Adipocyte (in vitro differentiated cells): Measurements from ENCODE around the gene NBAS.
A peak's percentile ranks its signal among the peaks of the same experiment; 100 is the strongest.

Source experiments
- DNase-seq: peaks from one replicate; pipeline ENCODE4 v3.0.0-alpha.2; 2015; ENCODE audit warnings: low read depth
- H3K27me3 ChIP-seq: replicated peaks from 2 replicates; pipeline ENCODE4 v1.7.0; 2013; ENCODE audit warnings: mild to moderate bottlenecking, low read length, moderate library complexity; ENCODE audit not compliant: control insufficient read depth, insufficient read depth
- H3K36me3 ChIP-seq: 2 replicates; pipeline ENCODE4 v1.7.0; 2013; ENCODE audit warnings: low read length, mild to moderate bottlenecking, moderate library complexity; ENCODE audit not compliant: control insufficient read depth, insufficient read depth, severe bottlenecking
- H3K4me1 ChIP-seq: 2 replicates; pipeline ENCODE4 v1.7.0; 2013; ENCODE audit warnings: mild to moderate bottlenecking, low read length, moderate library complexity; ENCODE audit not compliant: control insufficient read depth, insufficient read depth
- H3K4me3 ChIP-seq: 2 replicates; pipeline ENCODE4 v1.7.0; 2013; ENCODE audit warnings: mild to moderate bottlenecking, low read length, moderate library complexity
- H3K9ac ChIP-seq: 2 replicates; pipeline ENCODE4 v1.7.0; 2013; ENCODE audit warnings: mild to moderate bottlenecking, low read length, moderate library complexity
- H3K9me3 ChIP-seq: 2 replicates; pipeline ENCODE4 v1.7.0; 2013; ENCODE audit warnings: mild to moderate bottlenecking, low read length, moderate library complexity; ENCODE audit not compliant: control insufficient read depth

The NBAS gene

DNA sequence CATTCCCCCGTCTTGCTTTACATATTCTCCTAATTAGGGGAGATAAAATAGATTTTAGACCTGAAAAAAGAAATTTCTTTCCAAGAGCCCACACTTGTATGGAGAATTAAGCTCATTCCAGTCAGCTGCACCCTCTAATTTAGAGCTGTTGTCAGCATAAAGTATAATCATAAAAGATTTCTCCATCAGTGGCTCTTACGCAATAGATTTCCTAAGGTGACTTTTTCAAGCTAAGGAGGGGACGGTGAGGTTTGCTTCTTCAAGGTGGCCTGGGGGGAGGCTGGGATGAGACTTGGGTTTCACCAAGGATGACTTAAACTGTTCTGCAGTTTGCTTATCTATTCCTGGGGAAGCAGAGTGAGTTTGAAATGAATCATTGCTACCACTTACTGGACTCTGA, 426.2 kb downstream of the NBAS start:
- Histone ChIP-seq H3K4me1 (no peaks in the 10 kb centered on the region), H3K9ac (no peak overlapping the region), H3K4me3 (no peak overlapping the region), H3K36me3 (no peaks in the 10 kb centered on the region), H3K27me3 (no peaks in the 10 kb centered on the region), H3K9me3 (peaks cover 6% of the 10 kb centered on the region)
- DNase-seq, result peak; percentile 5

GRCh38 chr2:15133461-15133860, 427.7 kb downstream of the NBAS start:
- no peak overlapping the region for H3K9ac ChIP-seq
- H3K9me3 ChIP-seq, result no peaks in the 10 kb centered on the region
- H3K36me3 ChIP-seq, result no peaks in the 10 kb centered on the region
- no peak for DNase-seq
- no peaks in the 10 kb centered on the region for H3K27me3 ChIP-seq
- H3K4me3 ChIP-seq, result no peak overlapping the region
- no peaks in the 10 kb centered on the region for H3K4me1 ChIP-seq

DNA sequence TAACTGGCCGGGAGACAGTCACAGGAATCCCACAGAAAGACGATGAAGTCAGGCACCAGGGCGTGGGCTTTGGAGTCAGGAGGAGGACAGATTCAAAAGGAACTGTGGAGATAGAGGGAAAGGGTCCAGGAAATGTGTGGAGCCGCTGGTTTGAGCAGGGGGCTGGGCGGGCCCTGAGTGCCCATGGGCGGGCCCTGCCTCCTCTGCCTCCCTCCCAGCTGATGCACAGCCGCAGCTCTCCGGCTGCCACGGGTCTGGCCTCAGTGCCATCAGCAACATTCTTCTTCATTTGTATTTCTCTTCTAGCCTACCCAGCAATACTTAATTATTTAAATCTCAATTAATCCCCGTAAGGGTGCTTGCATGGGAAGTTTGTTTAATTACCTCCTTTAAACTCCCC, 432.3 kb downstream of the NBAS start:
- H3K9me3 ChIP-seq, result peaks cover 3% of the 10 kb centered on the region

DNA sequence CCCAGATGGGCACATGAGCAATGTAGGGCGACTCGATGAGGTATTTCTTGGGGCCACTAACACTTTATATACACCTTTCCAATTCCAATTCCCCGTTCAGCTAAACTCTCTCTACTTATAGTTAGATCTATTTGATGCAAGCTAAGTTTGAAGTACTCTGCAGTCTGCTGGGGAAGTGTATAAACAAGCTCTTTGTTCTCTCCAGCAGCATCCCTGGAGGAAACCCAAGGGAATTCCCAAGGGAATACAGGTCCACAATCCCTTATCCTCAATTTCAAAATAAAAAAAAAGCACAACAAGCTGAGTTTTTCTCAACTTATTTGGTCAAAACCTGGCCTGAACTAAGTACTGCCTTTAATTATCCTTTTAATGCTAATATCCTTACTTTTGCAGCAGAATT, 433.3 kb downstream of the NBAS start:
- Histone ChIP-seq H3K36me3 (no peaks in the 10 kb centered on the region), H3K4me3 (no peak overlapping the region), H3K27me3 (no peaks in the 10 kb centered on the region), H3K9me3 (peaks cover 3% of the 10 kb centered on the region), H3K4me1 (peaks cover 4% of the 10 kb centered on the region), H3K9ac (no peak overlapping the region)
- DNase-seq, result no peak

More for the DNA sequence above, 432.3 kb downstream of the NBAS start:
- Histone ChIP-seq H3K36me3 (no peaks in the 10 kb centered on the region), H3K4me3 (no peak overlapping the region), H3K9ac (no peak overlapping the region), H3K27me3 (no peaks in the 10 kb centered on the region), H3K4me1 (no peaks in the 10 kb centered on the region)
- DNase-seq, result no peak

DNA sequence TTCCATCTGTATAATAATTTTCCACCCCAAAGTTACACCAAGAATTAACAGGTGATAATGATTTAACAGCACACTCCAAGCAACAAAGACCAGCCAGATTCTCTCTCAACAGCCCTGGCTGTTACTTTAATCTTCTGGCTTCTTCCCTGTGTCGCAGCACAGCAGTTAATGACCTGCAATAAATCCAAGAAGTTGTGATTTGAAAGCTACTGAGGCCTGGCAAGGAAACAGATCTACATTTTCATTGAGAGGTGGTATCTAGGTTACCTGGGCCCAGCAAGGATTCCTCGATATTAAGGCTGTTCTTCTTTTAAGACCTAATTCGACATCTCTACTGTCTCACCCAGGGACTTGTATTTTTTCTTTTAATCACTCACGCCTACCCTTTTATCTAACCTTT, 433.8 kb downstream of the NBAS start:
- no peak overlapping the region for H3K9ac ChIP-seq
- H3K9me3 ChIP-seq, result peaks cover 3% of the 10 kb centered on the region
- no peak for DNase-seq
- no peaks in the 10 kb centered on the region for H3K27me3 ChIP-seq
- H3K36me3 ChIP-seq, result no peaks in the 10 kb centered on the region
- peaks cover 6% of the 10 kb centered on the region for H3K4me1 ChIP-seq
- no peak overlapping the region for H3K4me3 ChIP-seq

GRCh38 chr2:15126373-15126772, 434.8 kb downstream of the NBAS start:
- Histone ChIP-seq H3K36me3 (no peaks in the 10 kb centered on the region), H3K9ac (no peak overlapping the region), H3K4me1 (peaks cover 6% of the 10 kb centered on the region), H3K9me3 (peaks cover 3% of the 10 kb centered on the region), H3K27me3 (no peaks in the 10 kb centered on the region), H3K4me3 (no peak overlapping the region)
- DNase-seq, result no peak

GRCh38 chr2:15122915-15123314, 438.2 kb downstream of the NBAS start:
- H3K9me3 ChIP-seq, result peaks cover 3% of the 10 kb centered on the region
- DNase-seq, result peak; percentile 48
- no peak overlapping the region for H3K9ac ChIP-seq
- H3K36me3 ChIP-seq, result no peaks in the 10 kb centered on the region
- no peaks in the 10 kb centered on the region for H3K27me3 ChIP-seq
- H3K4me1 ChIP-seq, result peaks cover 6% of the 10 kb centered on the region
- no peak overlapping the region for H3K4me3 ChIP-seq

GRCh38 chr2:15120631-15121030, 440.5 kb downstream of the NBAS start:
- no peak for DNase-seq
- Histone ChIP-seq H3K36me3 (no peaks in the 10 kb centered on the region), H3K4me1 (peaks cover 6% of the 10 kb centered on the region)

GRCh38 chr2:15119722-15120175, 441.4 kb downstream of the NBAS start:
- no peaks in the 10 kb centered on the region for H3K27me3 ChIP-seq
- H3K9ac ChIP-seq, result no peak overlapping the region
- peaks cover 4% of the 10 kb centered on the region for H3K9me3 ChIP-seq

More at GRCh38 chr2:15120631-15121030, 440.5 kb downstream of the NBAS start:
- Histone ChIP-seq H3K27me3 (no peaks in the 10 kb centered on the region), H3K4me3 (no peak overlapping the region), H3K9ac (no peak overlapping the region), H3K9me3 (peaks cover 4% of the 10 kb centered on the region)

DNA sequence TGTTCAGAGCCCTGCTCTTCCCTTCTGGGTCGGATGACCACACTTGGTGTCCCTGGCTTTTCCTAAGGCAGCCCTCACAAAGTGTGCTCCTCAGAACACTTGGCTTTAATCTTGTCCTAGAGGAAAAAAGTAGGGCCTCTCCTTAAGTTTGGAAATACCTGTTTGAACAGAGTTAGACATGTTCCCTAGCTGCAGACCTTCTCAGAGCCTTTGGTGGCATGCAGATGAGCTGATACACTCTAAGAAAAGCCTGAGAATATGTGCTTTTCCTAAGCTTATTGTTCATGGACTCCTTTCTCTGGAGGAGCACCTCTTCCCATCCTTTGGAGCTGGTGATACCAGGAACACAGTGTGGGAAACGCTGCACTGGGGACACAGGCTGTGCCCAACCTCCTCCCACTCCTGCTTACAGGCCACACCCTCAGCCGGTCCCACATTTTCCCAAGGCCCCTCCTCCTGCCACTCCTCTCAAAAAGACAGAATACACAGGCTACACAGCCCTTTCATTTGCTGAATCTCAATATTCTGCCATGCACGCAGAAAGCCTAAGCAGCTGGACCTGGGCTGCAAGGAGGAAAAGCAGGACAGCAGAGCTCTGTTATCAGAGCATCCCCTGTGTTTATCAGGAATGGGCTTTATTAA, 443.6 kb downstream of the NBAS start:
- no peaks in the 10 kb centered on the region for H3K4me1 ChIP-seq
- peaks cover 22% of the 10 kb centered on the region for H3K9me3 ChIP-seq
- no peaks in the 10 kb centered on the region for H3K36me3 ChIP-seq
- H3K4me3 ChIP-seq, result no peak overlapping the region
- no peak overlapping the region for H3K9ac ChIP-seq
- no peak for DNase-seq
- no peaks in the 10 kb centered on the region for H3K27me3 ChIP-seq

More at GRCh38 chr2:15119722-15120175, 441.4 kb downstream of the NBAS start:
- Histone ChIP-seq H3K4me3 (no peak overlapping the region), H3K4me1 (peaks cover 6% of the 10 kb centered on the region), H3K36me3 (no peaks in the 10 kb centered on the region)
- no peak for DNase-seq
